Stimulated activated naive B cell treated with anti-CD40 and anti-IgM and Interleukin-4, amounts not matched to agents 10 μg/mL and 1 μg/mL and 100 μg/mL, for 72 hours (primary cell): ENCODE measurements around the gene MATR3.
"Not testable (repeated sequence)": the region's sequence is repeated elsewhere in the genome, so short reads cannot be mapped to it uniquely, and the experiment has no call there.

Source experiments
- ATAC-seq, 2 donors: fragments of 150-1000 bp; cut with Tn5 transposase; replicated peaks; 2 replicates each; pipeline ENCODE4 v1.10.0; 2021; ENCODE audit warnings: moderate library complexity in 1 of 2
- DNase-seq: peaks from one replicate; pipeline ENCODE4 v3.0.0; 2021
- H3K27ac Mint-ChIP-seq: one replicate; pipeline ENCODE4 v1.8.0; 2022; ENCODE audit warnings: mild to moderate bottlenecking, mixed read lengths
- H3K27me3 Mint-ChIP-seq, 2 donors: one replicate each; pipeline ENCODE4 v1.8.0; 2022; ENCODE audit warnings: mixed read lengths in 2 of 2
- H3K36me3 Mint-ChIP-seq, 2 donors: one replicate each; pipeline ENCODE4 v1.8.0; 2022; ENCODE audit warnings: mixed read lengths in 2 of 2, mild to moderate bottlenecking in 1 of 2
- H3K4me1 Mint-ChIP-seq, 2 donors: one replicate each; pipeline ENCODE4 v1.8.0; 2022; ENCODE audit warnings: mixed read lengths in 2 of 2, mild to moderate bottlenecking in 1 of 2
- H3K4me3 Mint-ChIP-seq, 2 donors: one replicate each; pipeline ENCODE4 v1.8.0; 2022; ENCODE audit warnings: mild to moderate bottlenecking in 2 of 2, mixed read lengths in 2 of 2, moderate library complexity in 1 of 2
- H3K9me3 Mint-ChIP-seq, 2 donors: one replicate each; pipeline ENCODE4 v1.8.0; 2022; ENCODE audit warnings: mixed read lengths in 2 of 2, mild to moderate bottlenecking in 1 of 2

The MATR3 gene

GRCh38 chr5:139341187-139341688 lies 47.7 kb downstream of the MATR3 start:
- Mint-ChIP-seq H3K27me3 (no peaks in the 10 kb centered on the region), H3K4me1 (peaks cover 25 to 48% of the 10 kb centered on the region in 2 donors), H3K36me3 (peaks cover 2 to 16% of the 10 kb centered on the region in 2 donors), H3K9me3 (no peaks in the 10 kb centered on the region), H3K4me3 (peak overlapping the region; percentile 95 to 98), H3K27ac (peak overlapping the region; percentile 99)
- ATAC-seq: peak in 1 of 2 donors; percentile 35
- DNase-seq: no peak

GRCh38 chr5:139341689-139342422 lies 48.3 kb downstream of the MATR3 start, which contains the start of gene PAIP2:
TSS of gene PAIP2 (plus strand) at chr5:139341854. CDS start at chr5:139363785, 21,931 bp downstream.
- DNase-seq (peak; percentile 95), ATAC-seq (peak; percentile 88 to 91)
- H3K27ac Mint-ChIP-seq: peak within 1 kb of the TSS; percentile 99
- no peaks in the 10 kb centered on the region for H3K9me3 Mint-ChIP-seq
- H3K36me3 Mint-ChIP-seq: peaks cover 4 to 18% of the 10 kb centered on the region in 2 donors
- no peaks in the 10 kb centered on the region for H3K27me3 Mint-ChIP-seq
- H3K4me1 Mint-ChIP-seq: peaks cover 23 to 45% of the 10 kb centered on the region in 2 donors
- peak within 1 kb of the TSS; percentile 95 to 98 for H3K4me3 Mint-ChIP-seq

GRCh38 chr5:139342423-139342723 lies 48.8 kb downstream of the MATR3 start:
- Mint-ChIP-seq H3K27ac (peak overlapping the region; percentile 99), H3K9me3 (no peaks in the 10 kb centered on the region), H3K4me1 (peaks cover 23 to 46% of the 10 kb centered on the region in 2 donors), H3K27me3 (no peaks in the 10 kb centered on the region), H3K4me3 (peak overlapping the region; percentile 95 to 98), H3K36me3 (peaks cover 5 to 20% of the 10 kb centered on the region in 2 donors)
- DNase-seq (no peak), ATAC-seq (peak in 1 of 2 donors; percentile 74)

GRCh38 chr5:139343476-139343875 lies 49.9 kb downstream of the MATR3 start:
- Mint-ChIP-seq H3K36me3 (peaks cover 5 to 20% of the 10 kb centered on the region in 2 donors), H3K27me3 (no peaks in the 10 kb centered on the region), H3K4me1 (peaks cover 23 to 46% of the 10 kb centered on the region in 2 donors), H3K9me3 (no peaks in the 10 kb centered on the region), H3K4me3 (peak overlapping the region; percentile 95 to 98), H3K27ac (peak overlapping the region; percentile 99)
- DNase-seq (no peak), ATAC-seq (no peak)

- no peak overlapping the region for H3K4me3 Mint-ChIP-seq
- H3K27ac Mint-ChIP-seq: no peak overlapping the region
- ATAC-seq: no peak
Observed at GRCh38 chr5:139344177-139344576, 50.6 kb downstream of the MATR3 start.

GRCh38 chr5:139345442-139345841 lies 51.9 kb downstream of the MATR3 start:
- not testable (repeated sequence) for H3K27me3 Mint-ChIP-seq, H3K9me3 Mint-ChIP-seq, DNase-seq, ATAC-seq, H3K4me3 Mint-ChIP-seq
- H3K4me1 Mint-ChIP-seq: peaks cover 23 to 50% of the 10 kb centered on the region in 2 donors
- H3K36me3 Mint-ChIP-seq: peaks cover 7 to 24% of the 10 kb centered on the region in 2 donors
- peak overlapping the region; percentile 51 for H3K27ac Mint-ChIP-seq

More at GRCh38 chr5:139344177-139344576, 50.6 kb downstream of the MATR3 start:
- Mint-ChIP-seq H3K36me3 (peaks cover 7 to 24% of the 10 kb centered on the region in 2 donors), H3K9me3 (no peaks in the 10 kb centered on the region), H3K27me3 (no peaks in the 10 kb centered on the region), H3K4me1 (peaks cover 23 to 46% of the 10 kb centered on the region in 2 donors)
- no peak for DNase-seq

GRCh38 chr5:139347863-139348262 lies 54.3 kb downstream of the MATR3 start:
- not testable (repeated sequence) for ATAC-seq, H3K27ac Mint-ChIP-seq, H3K9me3 Mint-ChIP-seq, H3K27me3 Mint-ChIP-seq, DNase-seq
- Mint-ChIP-seq H3K36me3 (peaks cover 7 to 19% of the 10 kb centered on the region in 2 donors), H3K4me3 (peak overlapping the region in 1 of 2 donors; percentile 25), H3K4me1 (peaks cover 13 to 47% of the 10 kb centered on the region in 2 donors)

- H3K27ac Mint-ChIP-seq: no peak overlapping the region
- peaks cover 6 to 18% of the 10 kb centered on the region in 2 donors for H3K36me3 Mint-ChIP-seq
- H3K4me3 Mint-ChIP-seq: no peak overlapping the region
Observed at GRCh38 chr5:139354186-139354585, 60.6 kb downstream of the MATR3 start.

GRCh38 chr5:139355900-139356299 lies 62.4 kb downstream of the MATR3 start:
- H3K4me3 Mint-ChIP-seq, ATAC-seq, H3K9me3 Mint-ChIP-seq, DNase-seq, H3K27me3 Mint-ChIP-seq, H3K27ac Mint-ChIP-seq: not testable (repeated sequence)
- Mint-ChIP-seq H3K4me1 (peaks cover 20 to 31% of the 10 kb centered on the region in 2 donors), H3K36me3 (peaks cover 11 to 22% of the 10 kb centered on the region in 2 donors)

More at GRCh38 chr5:139354186-139354585, 60.6 kb downstream of the MATR3 start:
- H3K9me3 Mint-ChIP-seq: peaks cover 0 to 2% of the 10 kb centered on the region in 2 donors
- ATAC-seq (no peak), DNase-seq (no peak)
- peaks cover 16 to 34% of the 10 kb centered on the region in 2 donors for H3K4me1 Mint-ChIP-seq
- no peaks in the 10 kb centered on the region for H3K27me3 Mint-ChIP-seq

GRCh38 chr5:139358064-139358463 lies 64.5 kb downstream of the MATR3 start:
- no peak for DNase-seq
- Mint-ChIP-seq H3K27ac (no peak overlapping the region), H3K27me3 (no peaks in the 10 kb centered on the region), H3K4me3 (no peak overlapping the region), H3K4me1 (peaks cover 16 to 21% of the 10 kb centered on the region in 2 donors), H3K36me3 (peaks cover 11 to 22% of the 10 kb centered on the region in 2 donors), H3K9me3 (peaks cover 0 to 2% of the 10 kb centered on the region in 2 donors)
- no peak for ATAC-seq

GRCh38 chr5:139360384-139360783 lies 66.8 kb downstream of the MATR3 start:
- no peak for ATAC-seq
- Mint-ChIP-seq H3K9me3 (no peaks in the 10 kb centered on the region), H3K4me3 (no peak overlapping the region), H3K36me3 (peaks cover 13 to 26% of the 10 kb centered on the region in 2 donors), H3K27ac (no peak overlapping the region), H3K4me1 (peaks cover 11 to 13% of the 10 kb centered on the region in 2 donors), H3K27me3 (no peaks in the 10 kb centered on the region)
- no peak for DNase-seq

GRCh38 chr5:139361835-139362429 lies 68.4 kb downstream of the MATR3 start:
- peaks cover 16 to 26% of the 10 kb centered on the region in 2 donors for H3K36me3 Mint-ChIP-seq
- ATAC-seq (no peak), DNase-seq (no peak)
- H3K27me3 Mint-ChIP-seq: no peaks in the 10 kb centered on the region
- no peaks in the 10 kb centered on the region for H3K9me3 Mint-ChIP-seq
- H3K4me3 Mint-ChIP-seq: no peak overlapping the region
- no peak overlapping the region for H3K27ac Mint-ChIP-seq
- H3K4me1 Mint-ChIP-seq: peaks cover 11 to 12% of the 10 kb centered on the region in 2 donors

GRCh38 chr5:139363937-139364336 lies 70.4 kb downstream of the MATR3 start:
- ATAC-seq (no peak), DNase-seq (no peak)
- Mint-ChIP-seq H3K36me3 (peaks cover 19 to 21% of the 10 kb centered on the region in 2 donors), H3K4me3 (no peak overlapping the region), H3K27ac (no peak overlapping the region), H3K9me3 (no peaks in the 10 kb centered on the region), H3K4me1 (peaks cover 5 to 6% of the 10 kb centered on the region in 2 donors), H3K27me3 (no peaks in the 10 kb centered on the region)

GRCh38 chr5:139364466-139364865 lies 70.9 kb downstream of the MATR3 start:
- peaks cover 19 to 21% of the 10 kb centered on the region in 2 donors for H3K36me3 Mint-ChIP-seq
- H3K27ac Mint-ChIP-seq: no peak overlapping the region
- ATAC-seq: no peak

More at GRCh38 chr5:139364466-139364865, 70.9 kb downstream of the MATR3 start:
- no peaks in the 10 kb centered on the region for H3K9me3 Mint-ChIP-seq
- H3K4me3 Mint-ChIP-seq: no peak overlapping the region
- H3K4me1 Mint-ChIP-seq: peaks cover 5 to 6% of the 10 kb centered on the region in 2 donors
- no peaks in the 10 kb centered on the region for H3K27me3 Mint-ChIP-seq
- DNase-seq: no peak
